HG02840 (cell line): Measurements from ENCODE around the gene PPP1R36.
"Not testable (repeated sequence)": the region's sequence is repeated elsewhere in the genome, so short reads cannot be mapped to it uniquely, and the experiment has no call there.

Source experiments
- ATAC-seq: cut with Tn5 transposase; IDR thresholded peaks from one replicate; pipeline ENCODE4 v1.9.1; 2021; ENCODE audit warnings: mild to moderate bottlenecking, moderate library complexity, moderate number of reproducible peaks; ENCODE audit not compliant: unreplicated experiment, low FRiP score

Gene PPP1R36

DNA sequence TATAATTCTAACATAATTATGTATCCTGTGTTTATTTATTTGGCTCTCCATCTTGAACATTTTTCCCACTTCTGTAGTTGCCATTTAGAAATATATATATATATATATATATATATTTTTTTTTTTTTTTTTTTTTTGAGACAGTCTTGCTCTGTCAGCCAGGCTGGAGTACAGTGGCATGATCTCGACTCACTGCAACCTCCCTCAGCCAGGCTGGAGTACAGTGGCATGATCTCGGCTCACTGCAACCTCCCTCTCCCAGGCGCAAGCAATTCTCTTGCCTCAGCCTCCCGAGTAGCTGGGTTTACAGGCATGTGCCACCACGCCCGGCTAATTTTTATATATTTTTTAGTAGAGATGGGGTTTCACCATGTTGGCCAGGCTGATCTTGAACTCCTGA, 32.1 kb upstream of the PPP1R36 start:
- ATAC-seq, result not testable (repeated sequence)

DNA sequence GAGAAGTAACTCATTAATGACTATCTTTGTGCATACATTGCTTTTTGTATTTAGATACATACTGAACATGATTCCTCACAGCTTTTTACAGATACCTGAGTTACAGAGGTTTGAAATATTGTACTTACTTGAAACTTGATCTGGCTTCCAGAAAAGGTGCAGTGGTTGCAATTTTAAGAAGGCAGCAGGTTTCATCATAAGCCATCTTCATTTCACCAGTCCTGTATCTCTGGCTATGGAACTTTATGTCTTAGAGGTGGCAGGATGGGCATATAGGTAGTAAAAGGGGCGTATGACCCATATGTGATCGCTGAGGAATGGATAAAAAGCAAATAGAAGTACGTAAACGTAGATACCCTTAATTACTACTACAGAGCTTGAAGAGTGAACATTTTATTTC, 31.5 kb upstream of the PPP1R36 start:
- no peak for ATAC-seq

DNA sequence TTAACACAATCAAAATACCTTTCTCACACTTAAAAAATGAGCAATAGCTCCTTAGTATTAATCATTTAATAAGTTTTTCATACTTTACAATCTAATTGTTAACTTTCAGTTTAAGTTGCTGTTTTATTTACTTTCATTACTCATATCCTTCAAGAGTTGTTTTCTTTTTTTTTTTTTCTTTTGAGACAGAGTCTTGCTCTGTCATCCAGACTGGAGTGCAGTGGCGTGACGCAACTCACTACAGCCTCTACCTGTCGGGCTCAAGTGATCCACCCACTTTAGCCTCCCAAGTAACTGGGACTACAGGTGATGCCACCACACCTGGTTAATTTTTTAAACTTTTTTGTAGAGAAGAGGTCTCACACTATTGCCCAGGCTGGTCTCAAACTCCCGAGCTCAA, 29.1 kb upstream of the PPP1R36 start:
- no peak for ATAC-seq

DNA sequence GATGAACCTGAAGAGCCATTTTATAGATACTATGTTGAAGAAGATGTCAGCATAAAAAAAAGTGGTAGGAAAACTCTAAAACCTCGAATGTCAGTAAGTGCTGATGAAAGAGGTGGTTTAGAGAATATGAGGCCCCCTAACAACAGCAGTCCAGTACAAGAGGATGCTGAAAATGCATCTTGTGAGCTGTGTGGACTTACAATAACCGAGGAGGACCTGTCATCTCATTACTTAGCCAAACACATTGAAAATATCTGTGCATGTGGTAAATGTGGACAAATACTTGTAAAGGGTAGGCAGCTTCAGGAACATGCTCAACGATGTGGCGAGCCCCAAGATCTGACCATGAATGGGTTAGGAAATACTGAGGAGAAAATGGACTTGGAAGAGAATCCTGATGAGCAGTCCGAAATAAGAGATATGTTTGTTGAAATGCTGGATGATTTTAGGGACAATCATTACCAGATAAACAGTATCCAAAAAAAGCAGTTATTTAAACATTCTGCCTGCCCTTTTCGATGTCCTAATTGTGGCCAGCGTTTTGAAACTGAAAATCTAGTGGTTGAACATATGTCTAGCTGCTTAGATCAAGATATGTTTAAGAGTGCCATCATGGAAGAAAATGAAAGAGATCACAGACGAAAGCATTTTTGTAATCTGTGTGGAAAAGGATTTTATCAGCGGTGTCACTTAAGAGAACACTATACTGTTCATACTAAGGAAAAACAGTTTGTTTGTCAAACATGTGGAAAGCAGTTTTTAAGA, 27.0 kb upstream of the PPP1R36 start:
- ATAC-seq, result no peak

DNA sequence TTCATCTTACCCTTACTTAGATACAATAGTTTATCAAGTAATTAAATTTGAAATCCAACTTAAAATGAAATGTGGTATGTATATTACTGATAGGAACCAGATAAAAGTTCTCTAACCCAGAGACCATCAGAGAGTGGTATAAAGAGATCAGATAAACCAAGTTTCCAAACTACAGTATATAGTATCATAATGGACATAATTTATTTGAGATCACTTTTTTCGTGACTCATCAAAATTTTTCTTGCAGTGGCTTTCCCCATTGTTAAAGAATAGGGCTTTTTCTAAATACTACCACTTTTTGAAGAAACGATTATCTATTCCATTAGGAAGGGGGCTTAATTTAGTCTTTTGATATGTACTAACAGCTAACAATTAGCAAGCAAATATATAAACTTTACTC, 24.4 kb upstream of the PPP1R36 start:
- no peak for ATAC-seq

DNA sequence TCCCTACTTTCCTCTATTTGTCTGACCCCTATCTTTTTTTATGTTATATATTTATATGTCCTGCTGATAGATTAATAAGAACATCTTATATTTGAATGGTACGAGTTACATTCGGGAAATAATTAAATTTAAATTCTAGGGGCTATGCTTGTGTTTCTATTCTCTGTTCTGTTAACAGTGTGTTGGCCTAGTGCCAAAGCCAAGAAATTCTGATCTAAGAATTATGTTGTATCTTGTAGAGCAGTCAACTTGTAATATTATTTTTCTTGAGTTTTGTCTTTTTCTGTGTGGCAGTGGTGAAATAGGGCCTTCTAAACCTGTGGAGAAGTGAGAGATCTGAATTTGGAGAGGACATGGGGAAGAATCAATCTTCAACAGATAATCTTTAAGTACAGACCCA, 18.2 kb upstream of the PPP1R36 start:
- ATAC-seq, result no peak

DNA sequence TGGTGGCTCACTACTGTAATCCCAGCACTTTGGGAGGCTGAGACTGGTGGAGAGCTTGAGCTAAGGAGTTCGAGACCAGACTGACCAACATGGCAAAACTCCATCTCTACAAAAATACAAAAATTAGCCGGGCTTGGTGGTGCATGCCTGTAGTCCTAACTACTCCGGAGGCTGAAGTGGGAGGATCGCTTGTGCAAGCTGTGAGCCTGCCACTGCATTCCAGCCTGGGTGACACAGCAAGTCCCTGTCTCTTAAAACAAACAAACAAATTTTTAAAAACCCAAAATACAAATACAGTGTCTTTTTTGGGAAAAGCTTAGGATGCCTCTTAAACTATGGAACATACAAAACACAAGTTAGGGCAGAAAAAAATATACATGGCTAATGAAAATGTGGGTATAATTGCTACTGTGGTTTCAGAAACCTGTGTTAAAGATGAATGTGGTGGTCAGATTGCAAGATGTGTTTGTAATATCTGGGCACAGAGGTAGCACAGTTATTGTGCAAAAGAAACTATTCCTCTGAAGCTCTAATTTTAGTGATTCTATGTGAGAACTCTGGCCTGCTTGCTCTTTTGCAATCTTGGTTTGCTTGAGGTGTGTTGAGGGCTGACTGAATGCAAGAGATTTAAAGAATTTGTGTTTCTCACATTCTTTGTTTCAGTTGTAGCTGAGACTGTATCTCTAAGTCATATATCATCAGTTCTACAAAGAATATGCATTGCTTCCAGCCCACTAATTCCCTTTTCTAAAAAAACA, 13.1 kb upstream of the PPP1R36 start:
- no peak for ATAC-seq

GRCh38 chr14:64540208-64541202, 9.3 kb upstream of the PPP1R36 start, which contains the start of gene HSPA2:
TSS of gene HSPA2 (plus strand) at chr14:64540741. CDS start at chr14:64540850, 109 bp downstream.
- peak; percentile 95 for ATAC-seq

GRCh38 chr14:64541261-64541971, 8.3 kb upstream of the PPP1R36 start:
- ATAC-seq, result no peak

- no peak for ATAC-seq
Observed at GRCh38 chr14:64541972-64542835, 7.6 kb upstream of the PPP1R36 start.

GRCh38 chr14:64542836-64543201, 6.9 kb upstream of the PPP1R36 start:
- no peak for ATAC-seq

DNA sequence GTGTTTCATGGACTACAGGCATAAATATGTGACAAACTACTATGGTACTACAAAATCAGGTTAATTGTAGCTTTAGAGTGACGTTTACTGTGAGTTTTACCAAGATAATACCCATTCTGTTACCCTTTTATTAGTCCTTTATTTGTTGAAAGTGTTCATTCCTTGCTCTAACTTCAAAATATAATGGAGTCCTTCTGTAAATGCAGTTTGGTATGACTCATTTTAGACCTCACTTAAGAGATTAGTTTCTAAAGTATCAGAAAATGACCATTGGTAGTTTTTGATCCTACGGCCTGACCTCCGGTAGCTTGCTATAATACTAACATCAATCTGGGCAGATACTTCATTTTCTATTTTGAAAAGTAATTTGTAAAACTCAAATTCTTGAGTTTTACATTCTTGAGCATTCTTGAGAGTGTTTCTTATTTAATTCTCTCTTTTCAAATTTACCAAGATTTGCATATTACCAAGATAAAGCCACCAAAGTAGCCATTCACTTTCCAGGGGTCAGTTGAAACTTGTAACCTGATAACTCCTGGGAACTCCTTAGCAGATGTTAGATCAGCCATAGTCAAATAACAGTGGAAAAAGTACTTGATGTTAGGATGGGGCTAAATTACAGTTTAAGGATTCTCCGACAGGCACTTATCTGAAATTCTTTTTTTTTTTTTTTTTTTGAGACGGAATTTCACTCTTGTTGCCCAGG, 5.0 kb upstream of the PPP1R36 start:
- ATAC-seq, result no peak

DNA sequence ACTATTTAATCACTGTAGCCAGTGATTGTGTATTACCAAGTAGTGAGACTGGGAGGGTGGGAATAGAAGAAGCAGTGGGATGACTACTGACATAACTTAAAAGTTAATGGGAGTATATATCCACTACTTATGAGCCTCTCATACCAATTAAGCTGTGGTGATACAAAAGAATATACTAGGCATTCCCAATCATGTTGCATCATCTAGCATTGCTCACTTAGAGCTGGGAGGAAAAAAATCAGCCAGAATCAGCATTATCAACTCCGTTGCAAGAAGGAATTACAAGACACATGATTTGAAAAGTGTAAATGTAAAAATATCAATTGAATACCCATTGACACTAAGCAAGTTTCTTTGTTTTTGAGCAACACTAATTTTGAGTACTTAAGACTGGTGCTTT, 745 bp upstream of the PPP1R36 start:
- no peak for ATAC-seq

DNA sequence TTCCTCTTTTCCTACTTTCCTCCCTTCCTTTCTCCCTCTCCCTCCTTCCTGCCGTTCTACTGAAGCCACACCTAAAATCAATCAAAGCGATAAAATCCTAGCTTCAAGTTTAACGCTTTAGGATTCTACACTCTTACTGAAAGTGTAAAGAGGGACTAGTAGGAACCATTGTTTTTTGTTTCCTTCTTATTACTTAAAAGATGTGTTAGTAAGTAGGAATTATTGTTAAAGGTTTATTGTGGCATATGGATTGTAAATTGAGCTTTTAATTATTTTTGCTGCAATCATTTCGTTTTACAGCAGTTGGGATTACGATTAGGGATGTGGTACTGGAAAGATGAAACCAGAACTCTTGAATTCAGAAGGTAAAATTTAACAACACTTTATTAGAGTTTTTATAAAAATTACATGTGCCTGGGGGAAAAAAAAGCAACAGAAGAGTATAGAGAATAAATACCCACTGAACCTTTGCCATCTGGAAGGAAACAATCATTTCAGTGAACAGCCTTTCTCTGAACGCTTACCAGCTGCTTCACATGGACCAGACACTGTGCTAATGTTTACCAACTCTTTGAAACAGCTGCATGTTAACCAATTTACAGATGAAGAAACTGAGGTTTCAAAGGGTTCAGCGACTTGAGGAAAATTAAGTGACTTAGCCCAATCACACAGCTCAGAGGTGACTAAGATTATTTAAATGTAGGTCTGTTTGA, 1.0 kb downstream of the PPP1R36 start:
- no peak for ATAC-seq

DNA sequence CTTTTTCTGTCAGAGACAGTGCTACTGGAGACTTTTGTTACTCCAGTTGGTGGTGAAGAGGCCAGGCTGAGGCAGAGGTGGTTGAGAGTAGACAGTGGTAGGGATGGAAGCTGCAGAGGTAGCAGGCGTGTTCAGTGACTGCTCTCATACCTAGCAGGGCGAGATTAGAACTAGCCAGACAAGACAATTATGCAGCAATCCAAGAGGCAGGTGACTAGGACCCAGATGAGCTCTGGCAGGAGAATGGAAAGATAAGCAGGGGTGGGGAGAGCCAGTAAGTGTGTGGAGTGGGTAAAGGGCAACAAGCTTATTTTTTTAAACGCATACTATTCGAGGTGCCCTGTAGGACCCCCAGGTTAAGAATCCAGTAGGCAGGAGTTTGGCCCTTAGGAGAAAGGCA, 4.8 kb downstream of the PPP1R36 start:
- no peak for ATAC-seq

DNA sequence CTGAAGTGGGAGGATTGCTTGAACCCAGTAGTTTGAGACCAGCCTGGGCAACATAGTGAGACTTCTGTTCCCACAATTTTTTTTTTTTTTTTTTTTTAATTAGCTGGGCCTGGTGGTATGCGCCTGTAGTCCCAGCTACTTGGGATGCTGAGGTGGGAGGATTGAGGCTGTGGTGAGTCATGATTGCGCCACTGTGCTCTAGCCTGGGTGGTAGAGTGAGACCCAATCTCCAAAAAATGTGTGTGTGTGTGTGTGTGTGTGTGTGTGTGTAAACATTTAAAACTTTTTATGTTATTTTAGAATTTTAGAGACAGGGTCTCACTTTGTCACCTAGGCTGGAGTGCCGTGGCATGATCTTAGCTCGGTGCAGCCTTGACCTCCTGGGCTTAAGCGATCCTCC, 6.8 kb downstream of the PPP1R36 start:
- ATAC-seq, result no peak

GRCh38 chr14:64558216-64558615, 8.5 kb downstream of the PPP1R36 start:
- ATAC-seq, result not testable (repeated sequence)

- ATAC-seq, result no peak
Observed at GRCh38 chr14:64561631-64562030, 11.9 kb downstream of the PPP1R36 start.
